Lower lobe of right lung (tissue), 2 donors: ENCODE measurements around the gene COX6A1. TPM values are rescaled to one million over a fixed set of nuclear protein-coding genes. Genes with fewer than 3 reads are reported as not detected.

ENCODE experiments used
- ATAC-seq, 2 donors: fragments of 200-7000 bp; cut with Tn5 transposase; one replicate each; pipeline ENCODE4 v1.9.1; 2020 to 2022; ENCODE audit warnings: mild to moderate bottlenecking in 2 of 2, moderate library complexity in 2 of 2
- DNase-seq: peaks from one replicate; pipeline ENCODE4 v3.0.0-alpha.2; 2020
- H3K27ac ChIP-seq: fragments of 200-600 bp; one replicate; pipeline ENCODE4 v1.8.0; 2022
- H3K27me3 ChIP-seq: fragments of 200-600 bp; one replicate; pipeline ENCODE4 v1.8.0; 2022; ENCODE audit warnings: low read depth
- H3K36me3 ChIP-seq: fragments of 200-600 bp; one replicate; pipeline ENCODE4 v1.8.0; 2022; ENCODE audit warnings: mild to moderate bottlenecking
- H3K4me1 ChIP-seq: fragments of 200-600 bp; one replicate; pipeline ENCODE4 v1.8.0; 2022
- H3K4me3 ChIP-seq: fragments of 200-600 bp; one replicate; pipeline ENCODE4 v1.8.0; 2022; ENCODE audit warnings: mild to moderate bottlenecking
- H3K9me3 ChIP-seq: fragments of 200-600 bp; one replicate; pipeline ENCODE4 v1.8.0; 2022
- CTCF ChIP-seq: fragments of 200-600 bp; IDR thresholded peaks from one replicate; pipeline ENCODE4 v1.8.0; 2022; ENCODE audit warnings: antibody characterized with exemption, mild to moderate bottlenecking
- intact Hi-C: fragments of 100-400 bp; cut with DNase I; formaldehyde crosslinking; loops from one replicate; pipeline ENCODE4 v1.11.0; 2022
- total RNA-seq: library from RNA; stranded (reverse); fragmentation: NEBNext Ultra II Directional; extraction: Animal tissue kit (Norgen Biotek cat#: 25700); gene quantifications from one replicate; pipeline ENCODE4 v1.2.1, GENCODE V29; 2021
- donor health status: DM: no; HTN: yes; CAD: no; lungs with severe emphysema.

Gene COX6A1
- total RNA-seq, 1 donor from 2014 or later = 263 TPM

GRCh38 chr12:120406069-120406468 lies 31.8 kb upstream of the COX6A1 start:
- Histone ChIP-seq H3K27me3 (no peaks in the 10 kb centered on the region), H3K4me3 (no peak overlapping the region), H3K36me3 (no peaks in the 10 kb centered on the region), H3K9me3 (no peaks in the 10 kb centered on the region), H3K27ac (no peak overlapping the region), H3K4me1 (no peaks in the 10 kb centered on the region)
- ATAC-seq (no peak), DNase-seq (no peak)
- intact Hi-C loops = no loop called here
- no peak for TF ChIP-seq CTCF

- Histone ChIP-seq H3K4me3 (no peak overlapping the region), H3K4me1 (no peaks in the 10 kb centered on the region), H3K27me3 (no peaks in the 10 kb centered on the region), H3K9me3 (no peaks in the 10 kb centered on the region), H3K27ac (no peak overlapping the region), H3K36me3 (no peaks in the 10 kb centered on the region)
- ATAC-seq = no peak
- intact Hi-C loops = no loop called here
- no peak for DNase-seq
- TF ChIP-seq CTCF = no peak
Measured at GRCh38 chr12:120406553-120406952, 31.4 kb upstream of the COX6A1 start.

DNA sequence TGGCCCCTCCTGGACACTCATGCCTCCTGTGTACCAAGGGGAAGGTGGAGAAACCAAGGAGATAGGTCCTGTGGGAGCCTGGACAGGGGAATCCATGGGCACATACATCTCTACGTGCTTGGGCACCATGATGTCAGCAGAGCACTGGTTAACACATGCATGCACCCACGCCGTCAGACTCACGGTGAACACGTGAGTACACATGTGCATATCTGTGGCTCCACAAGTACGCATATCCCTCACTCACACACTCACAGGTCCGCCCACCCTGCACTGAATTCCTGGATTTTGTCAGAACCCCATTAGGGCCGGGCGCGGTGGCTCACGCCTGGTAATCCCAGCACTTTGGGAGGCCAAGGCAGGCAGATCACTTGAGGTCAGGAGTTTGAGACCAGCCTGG lies 29.1 kb upstream of the COX6A1 start:
- no peak overlapping the region for H3K4me3 ChIP-seq
- intact Hi-C loops = no loop called here
- H3K9me3 ChIP-seq = no peaks in the 10 kb centered on the region
- DNase-seq = no peak
- ATAC-seq = no peak
- no peaks in the 10 kb centered on the region for H3K36me3 ChIP-seq
- H3K27ac ChIP-seq = no peak overlapping the region
- no peaks in the 10 kb centered on the region for H3K4me1 ChIP-seq
- no peaks in the 10 kb centered on the region for H3K27me3 ChIP-seq
- no peak for TF ChIP-seq CTCF

DNA sequence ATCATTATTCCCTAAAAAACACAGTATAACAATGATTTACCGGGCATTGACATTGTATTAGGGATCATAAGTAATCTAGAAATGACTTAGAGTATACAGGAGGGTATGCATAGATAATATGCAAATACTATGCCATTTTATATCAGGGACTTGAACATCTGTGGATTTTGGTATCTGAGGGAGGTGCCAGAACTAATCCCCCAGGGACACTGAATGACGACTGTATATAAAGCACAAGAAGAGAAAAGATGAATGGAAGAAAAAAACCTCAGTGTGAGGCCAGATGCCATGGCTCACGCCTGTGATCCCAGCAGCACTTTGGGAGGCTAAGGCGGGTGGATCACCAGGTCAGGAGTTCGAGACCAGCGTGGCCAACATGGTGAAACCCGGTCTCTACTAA lies 25.5 kb upstream of the COX6A1 start:
- no peak for ATAC-seq
- intact Hi-C loops = no loop called here
- no peak for TF ChIP-seq CTCF

DNA sequence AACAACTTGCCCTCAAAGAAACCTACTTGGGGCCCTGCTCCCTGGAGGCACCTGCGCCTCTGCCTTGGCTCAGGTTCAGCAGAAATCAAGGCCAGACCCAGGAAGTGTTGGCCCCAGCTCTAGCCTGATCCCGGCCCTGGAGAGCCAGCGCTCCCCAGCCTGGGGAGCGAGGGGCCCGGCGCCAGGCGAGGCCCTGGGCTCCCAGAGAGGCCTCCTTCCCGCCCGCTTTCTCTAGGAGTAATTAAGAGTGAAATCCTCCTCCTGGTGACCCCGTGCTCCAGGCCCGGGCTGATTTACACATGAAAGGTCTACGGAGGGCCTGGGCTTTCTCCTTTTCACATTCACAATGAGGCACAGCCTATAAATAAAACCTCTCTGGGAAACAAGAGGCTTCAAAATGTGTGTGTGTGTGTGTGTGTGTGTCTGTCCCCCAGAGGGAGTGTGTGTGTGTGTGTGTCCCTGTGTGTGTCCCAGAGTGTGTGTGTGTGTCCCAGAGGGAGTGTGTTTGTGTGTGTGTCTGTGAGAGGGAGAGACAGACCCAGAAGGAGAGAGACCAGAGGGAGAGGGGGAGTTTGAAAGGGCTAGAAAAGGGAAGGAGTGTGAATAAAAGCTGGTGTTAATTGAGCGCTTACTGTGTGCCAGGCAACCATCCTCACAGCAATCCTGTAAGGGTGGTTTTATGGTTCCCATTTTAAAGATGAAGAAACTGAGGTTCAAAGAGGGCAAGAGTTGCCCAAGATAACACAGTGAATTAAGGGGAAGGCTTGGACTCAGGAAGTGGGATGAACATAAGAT lies 23.8 kb upstream of the COX6A1 start:
- peak in 1 of 2 donors; percentile 68 for ATAC-seq
- H3K27ac ChIP-seq = no peak overlapping the region
- H3K36me3 ChIP-seq = no peaks in the 10 kb centered on the region
- H3K9me3 ChIP-seq = no peaks in the 10 kb centered on the region
- DNase-seq = no peak
- no peak overlapping the region for H3K4me3 ChIP-seq
- H3K27me3 ChIP-seq = no peaks in the 10 kb centered on the region
- no peak for TF ChIP-seq CTCF
- intact Hi-C loops = no loop called here
- no peaks in the 10 kb centered on the region for H3K4me1 ChIP-seq

More for the DNA sequence above, 25.5 kb upstream of the COX6A1 start:
- DNase-seq = no peak
- no peak overlapping the region for H3K4me3 ChIP-seq
- no peaks in the 10 kb centered on the region for H3K36me3 ChIP-seq
- no peaks in the 10 kb centered on the region for H3K9me3 ChIP-seq
- H3K27ac ChIP-seq = no peak overlapping the region
- H3K4me1 ChIP-seq = no peaks in the 10 kb centered on the region
- H3K27me3 ChIP-seq = no peaks in the 10 kb centered on the region
